Activated CD8-positive, alpha-beta T cell treated with anti-CD3 and anti-CD28 coated beads for 36 hours (primary cell): Measurements from ENCODE around the gene ZNF385C. TPM values are rescaled to one million over a fixed set of nuclear protein-coding genes. Genes with fewer than 3 reads are reported as not detected.
"Not testable (repeated sequence)": the region's sequence is repeated elsewhere in the genome, so short reads cannot be mapped to it uniquely, and the experiment has no call there.

Source experiments
- ATAC-seq: fragments of 200-7000 bp; cut with Tn5 transposase; one replicate; pipeline ENCODE4 v1.10.0; 2021; ENCODE audit warnings: mild to moderate bottlenecking, moderate library complexity
- CTCF ChIA-PET: fragments of 350-600 bp; sonication (Branson Sonifier 250); formaldehyde crosslinking; loops from one replicate; lab custom pipeline; 2021; ENCODE audit warnings: antibody characterized with exemption; lab: Charles Lee
- POLR2A ChIA-PET: fragments of 350-600 bp; sonication (Branson Sonifier 250); formaldehyde crosslinking; loops from one replicate; lab custom pipeline; 2021; ENCODE audit warnings: antibody characterized with exemption; lab: Charles Lee
- DNase-seq: peaks from one replicate; pipeline ENCODE4 v3.0.0-alpha.2; 2020
- H3K27ac Mint-ChIP-seq: one replicate; pipeline ENCODE4 v1.8.0; 2021; ENCODE audit warnings: mild to moderate bottlenecking, mixed read lengths
- H3K27me3 Mint-ChIP-seq: one replicate; pipeline ENCODE4 v1.8.0; 2021; ENCODE audit warnings: mixed read lengths
- H3K36me3 Mint-ChIP-seq: one replicate; pipeline ENCODE4 v1.8.0; 2021; ENCODE audit warnings: low read depth, mixed read lengths
- H3K4me1 Mint-ChIP-seq: one replicate; pipeline ENCODE4 v1.8.0; 2021; ENCODE audit warnings: low read depth, mixed read lengths
- H3K4me3 Mint-ChIP-seq: one replicate; pipeline ENCODE4 v1.8.0; 2021; ENCODE audit warnings: mild to moderate bottlenecking, moderate library complexity, mixed read lengths
- H3K9me3 Mint-ChIP-seq: one replicate; pipeline ENCODE4 v1.8.0; 2021; ENCODE audit warnings: mixed read lengths
- intact Hi-C: fragments of 100-400 bp; cut with micrococcal nuclease; formaldehyde crosslinking; loops from one replicate; pipeline ENCODE4 v1.10.0; 2022
- total RNA-seq, 2 experiments: library from RNA; stranded (reverse); gene quantifications; one replicate each; pipeline ENCODE4 v1.2.3, GENCODE V29; 2021
- TF ChIP-seq, protein P1 (sequence below): fragments of 200-600 bp; IDR thresholded peaks from one replicate; pipeline ENCODE4 v1.8.0; 2022; ENCODE audit warnings: antibody characterized with exemption, mild to moderate bottlenecking

ZNF385C gene, protein sequence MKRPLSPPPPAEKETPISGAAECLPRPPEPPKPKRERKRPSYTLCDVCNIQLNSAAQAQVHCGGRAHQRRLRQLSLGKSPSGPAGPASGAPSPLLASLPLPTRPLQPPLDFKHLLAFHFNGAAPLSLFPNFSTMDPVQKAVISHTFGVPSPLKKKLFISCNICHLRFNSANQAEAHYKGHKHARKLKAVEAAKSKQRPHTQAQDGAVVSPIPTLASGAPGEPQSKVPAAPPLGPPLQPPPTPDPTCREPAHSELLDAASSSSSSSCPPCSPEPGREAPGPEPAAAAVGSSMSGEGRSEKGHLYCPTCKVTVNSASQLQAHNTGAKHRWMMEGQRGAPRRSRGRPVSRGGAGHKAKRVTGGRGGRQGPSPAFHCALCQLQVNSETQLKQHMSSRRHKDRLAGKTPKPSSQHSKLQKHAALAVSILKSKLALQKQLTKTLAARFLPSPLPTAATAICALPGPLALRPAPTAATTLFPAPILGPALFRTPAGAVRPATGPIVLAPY
- total RNA-seq = 1 to 10 TPM; 1.3 TPM

DNA sequence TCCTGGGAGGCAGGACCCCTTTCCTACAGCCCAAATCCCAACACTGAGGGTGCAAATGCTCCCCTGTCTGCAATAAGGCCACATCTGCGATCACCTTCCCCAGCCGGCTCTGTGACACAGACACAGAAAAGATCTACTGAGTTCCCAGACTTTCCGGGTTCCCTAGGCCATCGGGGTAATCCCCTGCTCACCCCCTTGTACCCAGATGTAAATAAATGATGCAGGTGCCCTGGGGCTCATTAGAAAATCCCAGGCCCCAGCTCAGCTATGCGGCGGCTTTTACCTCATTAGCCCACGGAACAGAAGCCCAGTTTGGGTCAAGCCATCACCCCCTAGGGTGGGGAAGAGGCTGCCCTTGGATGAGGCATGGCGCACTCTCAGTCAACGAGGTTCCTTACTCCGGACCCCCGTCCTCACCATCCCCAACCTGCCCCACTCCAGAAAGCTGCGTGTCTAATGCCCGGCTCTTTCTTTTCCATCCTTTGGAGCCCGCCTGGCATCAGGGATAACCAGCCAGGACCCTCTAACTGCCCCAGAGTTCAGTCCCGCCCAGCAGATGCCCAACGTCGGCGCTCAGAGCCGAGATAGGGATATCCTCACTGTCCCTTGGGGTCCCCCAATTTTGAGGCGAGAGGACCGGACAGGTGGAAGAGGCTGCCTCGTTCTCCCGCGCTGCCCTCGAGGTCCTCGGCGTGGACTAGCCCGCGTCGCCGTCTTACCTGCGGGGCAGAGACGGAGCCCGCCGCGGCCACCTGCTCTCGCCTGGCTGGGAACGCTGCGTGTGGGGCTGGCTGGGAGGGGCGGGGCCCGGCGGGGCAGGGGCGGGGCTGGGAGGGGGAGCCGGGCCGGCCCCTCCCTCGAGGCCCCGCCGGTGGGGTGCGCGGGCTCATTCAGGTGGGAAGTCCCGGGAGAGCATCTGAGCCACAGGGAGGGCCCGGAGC, at the start of gene ZNF385C:
TSS of gene ZNF385C (minus strand) at position 783 of the 941 bp plus-strand sequence. CDS start 35,417 bp downstream, outside the sequence.
- no peaks in the 10 kb centered on the region for H3K36me3 Mint-ChIP-seq
- intact Hi-C loops = no loop called here
- TF ChIP-seq, protein P1, sequence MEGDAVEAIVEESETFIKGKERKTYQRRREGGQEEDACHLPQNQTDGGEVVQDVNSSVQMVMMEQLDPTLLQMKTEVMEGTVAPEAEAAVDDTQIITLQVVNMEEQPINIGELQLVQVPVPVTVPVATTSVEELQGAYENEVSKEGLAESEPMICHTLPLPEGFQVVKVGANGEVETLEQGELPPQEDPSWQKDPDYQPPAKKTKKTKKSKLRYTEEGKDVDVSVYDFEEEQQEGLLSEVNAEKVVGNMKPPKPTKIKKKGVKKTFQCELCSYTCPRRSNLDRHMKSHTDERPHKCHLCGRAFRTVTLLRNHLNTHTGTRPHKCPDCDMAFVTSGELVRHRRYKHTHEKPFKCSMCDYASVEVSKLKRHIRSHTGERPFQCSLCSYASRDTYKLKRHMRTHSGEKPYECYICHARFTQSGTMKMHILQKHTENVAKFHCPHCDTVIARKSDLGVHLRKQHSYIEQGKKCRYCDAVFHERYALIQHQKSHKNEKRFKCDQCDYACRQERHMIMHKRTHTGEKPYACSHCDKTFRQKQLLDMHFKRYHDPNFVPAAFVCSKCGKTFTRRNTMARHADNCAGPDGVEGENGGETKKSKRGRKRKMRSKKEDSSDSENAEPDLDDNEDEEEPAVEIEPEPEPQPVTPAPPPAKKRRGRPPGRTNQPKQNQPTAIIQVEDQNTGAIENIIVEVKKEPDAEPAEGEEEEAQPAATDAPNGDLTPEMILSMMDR = no peak
- H3K27me3 Mint-ChIP-seq = peaks cover 13% of the 10 kb centered on the region
- ChIA-PET POLR2A (interaction anchor here (1.0 to 3.5 kb wide), 5 partner anchors 10 to 78 kb away, joined by 3 to 14 read pairs (median 4); partner anchors contain the start of genes DHX58 and NKIRAS2), CTCF (interaction anchor here (0.7 to 8.2 kb wide), 14 partner anchors 13 to 391 kb away, joined by 3 to 72 read pairs (median 3); partner anchors contain the start of genes KAT2A and NKIRAS2)
- H3K4me3 Mint-ChIP-seq = peak within 1 kb of the TSS; percentile 45
- no peaks in the 10 kb centered on the region for H3K9me3 Mint-ChIP-seq
- ATAC-seq (peak; percentile 66), DNase-seq (peak; percentile 50)
- H3K4me1 Mint-ChIP-seq = peaks cover 9% of the 10 kb centered on the region
- H3K27ac Mint-ChIP-seq = no peak within 1 kb of the TSS

DNA sequence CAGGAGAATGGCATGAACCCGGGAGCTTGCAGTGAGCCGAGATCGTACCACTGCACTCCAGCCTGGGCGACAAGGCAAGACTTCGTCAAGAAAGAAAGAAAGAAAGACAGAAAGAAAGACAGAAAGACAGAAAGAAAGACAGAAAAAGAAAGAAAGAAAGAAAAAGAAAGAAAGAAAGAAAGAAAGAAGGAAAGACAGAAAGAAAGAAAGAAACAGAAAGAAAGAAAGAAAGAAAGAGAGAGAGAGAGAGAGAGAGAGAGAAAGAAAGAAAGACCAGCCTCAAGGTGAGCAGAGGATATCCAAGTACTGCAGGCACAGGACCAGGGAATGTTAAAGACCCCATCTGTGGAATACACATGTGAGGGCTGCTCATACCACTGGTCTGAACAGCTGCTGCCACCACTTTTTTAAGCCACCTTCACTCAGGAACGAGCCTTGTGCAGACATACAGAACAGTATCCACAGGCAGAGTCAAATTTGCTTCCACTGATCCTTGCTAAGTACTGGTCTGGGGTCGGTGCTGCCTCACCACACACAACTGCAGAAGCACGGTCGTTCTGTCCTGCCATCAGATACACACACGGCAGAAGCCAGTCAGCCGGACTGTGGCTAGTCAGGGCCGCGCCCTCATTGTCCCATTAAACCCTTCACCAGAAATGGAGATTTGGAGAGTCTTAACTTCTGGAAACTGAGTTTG, 48.8 kb upstream of the ZNF385C start:
- ChIA-PET POLR2A (no interaction called here), CTCF (interaction anchor here (1.1 kb wide), 1 partner anchor 15 kb away, joined by 3 read pairs; no protein-coding TSS in a partner anchor)
- TF ChIP-seq, protein P1 = no peak
- Mint-ChIP-seq H3K27me3 (no peaks in the 10 kb centered on the region), H3K4me1 (peaks cover 36% of the 10 kb centered on the region), H3K9me3 (no peaks in the 10 kb centered on the region), H3K4me3 (no peak overlapping the region), H3K27ac (no peak overlapping the region), H3K36me3 (peaks cover 6% of the 10 kb centered on the region)
- intact Hi-C loops = no loop called here
- ATAC-seq = no peak
- no peak for DNase-seq

DNA sequence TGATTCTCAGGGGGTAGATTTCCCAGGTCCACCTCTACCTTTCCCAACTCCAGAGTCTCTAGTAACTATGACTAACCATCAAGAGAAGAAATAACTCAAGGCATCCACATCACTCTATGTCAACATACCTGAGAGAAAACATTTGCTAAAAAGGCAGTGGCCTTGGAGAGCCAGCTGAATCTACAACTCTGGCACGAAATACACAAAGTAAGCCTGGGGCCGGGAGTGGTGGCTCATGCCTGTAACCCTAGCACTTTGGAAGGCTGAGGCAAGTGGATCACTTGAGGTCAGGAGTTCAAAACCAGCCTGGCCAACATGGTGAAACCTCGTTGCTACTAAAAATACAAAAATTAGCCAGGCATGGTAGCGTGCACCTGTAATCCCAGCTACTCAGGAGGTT, 44.9 kb upstream of the ZNF385C start:
- H3K36me3 Mint-ChIP-seq, H3K9me3 Mint-ChIP-seq, intact Hi-C loops, H3K27ac Mint-ChIP-seq, H3K27me3 Mint-ChIP-seq, ATAC-seq, H3K4me3 Mint-ChIP-seq, DNase-seq: not testable (repeated sequence)
- ChIA-PET CTCF (interaction anchor here (1.2 to 1.4 kb wide), 2 partner anchors 115 to 288 kb away, joined by 3 read pairs; no protein-coding TSS in a partner anchor), POLR2A (interaction anchor here (1.0 to 2.2 kb wide), 3 partner anchors 9 to 14 kb away, joined by 3 to 10 read pairs (median 4); partner anchors contain the start of gene RAB5C)
- H3K4me1 Mint-ChIP-seq = peaks cover 31% of the 10 kb centered on the region

DNA sequence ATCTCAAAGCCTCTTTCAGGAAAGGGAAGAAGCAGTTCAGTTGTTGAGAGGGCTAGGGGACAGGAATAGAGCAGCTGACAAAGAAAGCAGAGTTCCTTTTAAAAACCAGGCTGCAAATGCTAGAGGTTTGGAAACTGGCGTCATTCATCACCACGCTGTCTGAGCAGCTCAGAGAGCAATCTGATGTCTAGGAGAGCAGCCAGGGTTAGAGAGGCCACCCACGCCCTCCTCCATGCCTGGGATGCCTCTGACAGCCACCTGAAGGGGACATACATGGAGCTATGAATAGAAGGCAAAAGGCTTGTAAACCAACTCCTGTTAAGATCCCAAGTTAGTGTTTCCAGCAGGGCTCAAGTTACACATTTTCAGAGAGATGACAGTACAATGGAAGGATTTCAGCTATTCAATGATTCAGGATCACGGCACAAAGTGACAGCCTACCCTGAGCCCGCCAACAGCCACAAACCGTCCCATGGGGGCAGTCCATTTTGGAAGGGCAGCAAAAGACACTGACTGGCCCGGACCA, 44.2 kb upstream of the ZNF385C start:
- Mint-ChIP-seq H3K27ac (no peak overlapping the region), H3K27me3 (no peaks in the 10 kb centered on the region), H3K4me3 (no peak overlapping the region), H3K4me1 (peaks cover 30% of the 10 kb centered on the region), H3K36me3 (peaks cover 10% of the 10 kb centered on the region), H3K9me3 (no peaks in the 10 kb centered on the region)
- TF ChIP-seq, protein P1 = no peak
- intact Hi-C loops = no loop called here
- POLR2A ChIA-PET = interaction anchor here (1.0 to 2.2 kb wide), 3 partner anchors 8 to 13 kb away, joined by 3 to 10 read pairs (median 4); partner anchors contain the start of gene RAB5C
- CTCF ChIA-PET = interaction anchor here (1.4 to 4.5 kb wide), 2 partner anchors 12 to 289 kb away, joined by 3 to 15 read pairs; no protein-coding TSS in a partner anchor
- DNase-seq (no peak), ATAC-seq (no peak)
